K562 (cell line): ENCODE measurements around the gene AGO3.

Source experiments
- EP300 ChIP-seq: IDR thresholded peaks from 2 replicates; pipeline ENCODE4 v1.6.1; 2012; ENCODE audit warnings: low read length, improper control_type of control experiment
- ILF3 ChIP-seq: fragments of 450-650 bp; IDR thresholded peaks from 2 replicates; pipeline ENCODE4 v1.6.1; 2018; ENCODE audit warnings: antibody characterized with exemption, mild to moderate bottlenecking, moderate library complexity, borderline replicate concordance
- PCBP1 ChIP-seq: fragments of 200-400 bp; formaldehyde crosslinking; IDR thresholded peaks from 2 replicates; pipeline ENCODE4 v1.6.1; 2018; ENCODE audit warnings: mild to moderate bottlenecking, low read depth, low read length; ENCODE audit not compliant: poor library complexity, severe bottlenecking
- SPI1 ChIP-seq: IDR thresholded peaks from 2 replicates; pipeline ENCODE4 v1.6.1; 2011; ENCODE audit warnings: low read depth, low read length, control low read depth, borderline replicate concordance
- ZFP30 ChIP-seq: fragments of 250-450 bp; sonication (Bioruptor Pico); IDR thresholded peaks from 2 replicates; pipeline ENCODE4 v1.8.0; 2022; ENCODE audit warnings: moderate library complexity, mild to moderate bottlenecking, inconsistent platforms, borderline replicate concordance
- TF ChIP-seq, protein P1 (sequence below), 2 experiments: fragments of 450-650 bp in 1 of 2; IDR thresholded peaks; 2 replicates each; pipeline ENCODE4 v1.6.1; 2011 to 2017; ENCODE audit warnings: low read depth in 2 of 2, antibody characterized with exemption in 1 of 2, borderline replicate concordance in 1 of 2, low read length in 1 of 2, mild to moderate bottlenecking in 1 of 2, mixed read lengths in 1 of 2; ENCODE audit not compliant: control insufficient read depth in 1 of 2
- TF ChIP-seq, protein P2 (sequence below): IDR thresholded peaks from 2 replicates; pipeline ENCODE4 v1.6.1; 2011; ENCODE audit warnings: borderline replicate concordance, low read depth, mild to moderate bottlenecking, moderate library complexity, low read length; ENCODE audit not compliant: insufficient read depth, poor library complexity, severe bottlenecking
- TF ChIP-seq, protein P3 (sequence below): fragments of 250-450 bp; sonication (Bioruptor Pico); IDR thresholded peaks from 2 replicates; pipeline ENCODE4 v1.4.0; 2020; ENCODE audit warnings: borderline replicate concordance

DNA sequence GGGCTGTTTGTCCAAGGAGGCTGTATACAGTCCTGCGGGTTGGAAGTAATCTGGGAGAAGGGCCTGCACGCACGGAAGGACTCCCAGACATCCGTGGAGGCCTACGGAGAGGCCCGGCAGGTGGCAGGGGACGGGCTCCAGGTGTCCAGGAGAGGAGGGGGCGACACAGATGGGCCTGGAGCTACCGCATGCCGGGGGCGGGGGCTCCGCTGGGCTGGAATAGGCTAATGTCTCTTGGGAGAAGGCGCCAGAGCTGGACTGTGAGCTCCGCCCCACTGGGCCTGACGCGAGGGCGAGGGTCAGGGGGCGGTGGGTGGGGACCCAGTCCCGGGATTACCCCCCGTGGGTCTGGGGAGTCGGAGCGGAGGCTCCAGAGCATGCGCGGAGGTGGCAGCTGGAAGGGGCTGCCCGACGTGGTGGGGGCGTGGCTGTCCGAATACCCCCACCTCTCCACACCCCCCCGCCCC is 47.2 kb upstream of the AGO3 start:
- TF ChIP-seq, protein P1, sequence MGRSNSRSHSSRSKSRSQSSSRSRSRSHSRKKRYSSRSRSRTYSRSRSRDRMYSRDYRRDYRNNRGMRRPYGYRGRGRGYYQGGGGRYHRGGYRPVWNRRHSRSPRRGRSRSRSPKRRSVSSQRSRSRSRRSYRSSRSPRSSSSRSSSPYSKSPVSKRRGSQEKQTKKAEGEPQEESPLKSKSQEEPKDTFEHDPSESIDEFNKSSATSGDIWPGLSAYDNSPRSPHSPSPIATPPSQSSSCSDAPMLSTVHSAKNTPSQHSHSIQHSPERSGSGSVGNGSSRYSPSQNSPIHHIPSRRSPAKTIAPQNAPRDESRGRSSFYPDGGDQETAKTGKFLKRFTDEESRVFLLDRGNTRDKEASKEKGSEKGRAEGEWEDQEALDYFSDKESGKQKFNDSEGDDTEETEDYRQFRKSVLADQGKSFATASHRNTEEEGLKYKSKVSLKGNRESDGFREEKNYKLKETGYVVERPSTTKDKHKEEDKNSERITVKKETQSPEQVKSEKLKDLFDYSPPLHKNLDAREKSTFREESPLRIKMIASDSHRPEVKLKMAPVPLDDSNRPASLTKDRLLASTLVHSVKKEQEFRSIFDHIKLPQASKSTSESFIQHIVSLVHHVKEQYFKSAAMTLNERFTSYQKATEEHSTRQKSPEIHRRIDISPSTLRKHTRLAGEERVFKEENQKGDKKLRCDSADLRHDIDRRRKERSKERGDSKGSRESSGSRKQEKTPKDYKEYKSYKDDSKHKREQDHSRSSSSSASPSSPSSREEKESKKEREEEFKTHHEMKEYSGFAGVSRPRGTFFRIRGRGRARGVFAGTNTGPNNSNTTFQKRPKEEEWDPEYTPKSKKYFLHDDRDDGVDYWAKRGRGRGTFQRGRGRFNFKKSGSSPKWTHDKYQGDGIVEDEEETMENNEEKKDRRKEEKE (IDR thresholded peaks at IDR 0.05; ENCODE audit: borderline replicate concordance in 1 of 2, control insufficient read depth in 1 of 2, low read depth in 2 of 2, low read length in 1 of 2): no peak
- no peak for TF ChIP-seq SPI1
- TF ChIP-seq ZFP30 (CRISPR knock-in tag): no peak
- no peak for TF ChIP-seq EP300
- TF ChIP-seq, protein P2, sequence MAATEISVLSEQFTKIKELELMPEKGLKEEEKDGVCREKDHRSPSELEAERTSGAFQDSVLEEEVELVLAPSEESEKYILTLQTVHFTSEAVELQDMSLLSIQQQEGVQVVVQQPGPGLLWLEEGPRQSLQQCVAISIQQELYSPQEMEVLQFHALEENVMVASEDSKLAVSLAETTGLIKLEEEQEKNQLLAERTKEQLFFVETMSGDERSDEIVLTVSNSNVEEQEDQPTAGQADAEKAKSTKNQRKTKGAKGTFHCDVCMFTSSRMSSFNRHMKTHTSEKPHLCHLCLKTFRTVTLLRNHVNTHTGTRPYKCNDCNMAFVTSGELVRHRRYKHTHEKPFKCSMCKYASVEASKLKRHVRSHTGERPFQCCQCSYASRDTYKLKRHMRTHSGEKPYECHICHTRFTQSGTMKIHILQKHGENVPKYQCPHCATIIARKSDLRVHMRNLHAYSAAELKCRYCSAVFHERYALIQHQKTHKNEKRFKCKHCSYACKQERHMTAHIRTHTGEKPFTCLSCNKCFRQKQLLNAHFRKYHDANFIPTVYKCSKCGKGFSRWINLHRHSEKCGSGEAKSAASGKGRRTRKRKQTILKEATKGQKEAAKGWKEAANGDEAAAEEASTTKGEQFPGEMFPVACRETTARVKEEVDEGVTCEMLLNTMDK: no peak
- no peak for TF ChIP-seq ILF3
- TF ChIP-seq PCBP1: no peak
- TF ChIP-seq, protein P3, sequence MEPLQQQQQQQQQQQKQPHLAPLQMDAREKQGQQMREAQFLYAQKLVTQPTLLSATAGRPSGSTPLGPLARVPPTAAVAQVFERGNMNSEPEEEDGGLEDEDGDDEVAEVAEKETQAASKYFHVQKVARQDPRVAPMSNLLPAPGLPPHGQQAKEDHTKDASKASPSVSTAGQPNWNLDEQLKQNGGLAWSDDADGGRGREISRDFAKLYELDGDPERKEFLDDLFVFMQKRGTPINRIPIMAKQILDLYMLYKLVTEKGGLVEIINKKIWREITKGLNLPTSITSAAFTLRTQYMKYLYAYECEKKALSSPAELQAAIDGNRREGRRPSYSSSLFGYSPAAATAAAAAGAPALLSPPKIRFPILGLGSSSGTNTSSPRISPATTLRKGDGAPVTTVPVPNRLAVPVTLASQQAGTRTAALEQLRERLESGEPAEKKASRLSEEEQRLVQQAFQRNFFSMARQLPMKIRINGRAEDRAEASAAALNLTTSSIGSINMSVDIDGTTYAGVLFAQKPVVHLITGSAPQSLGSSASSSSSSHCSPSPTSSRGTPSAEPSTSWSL: no peak
